HG03460 (cell line): Measurements from ENCODE around the gene FAM120A.

Experiments
- ATAC-seq: cut with Tn5 transposase; IDR thresholded peaks from one replicate; pipeline ENCODE4 v1.9.1; 2021; ENCODE audit not compliant: unreplicated experiment

The FAM120A gene

DNA sequence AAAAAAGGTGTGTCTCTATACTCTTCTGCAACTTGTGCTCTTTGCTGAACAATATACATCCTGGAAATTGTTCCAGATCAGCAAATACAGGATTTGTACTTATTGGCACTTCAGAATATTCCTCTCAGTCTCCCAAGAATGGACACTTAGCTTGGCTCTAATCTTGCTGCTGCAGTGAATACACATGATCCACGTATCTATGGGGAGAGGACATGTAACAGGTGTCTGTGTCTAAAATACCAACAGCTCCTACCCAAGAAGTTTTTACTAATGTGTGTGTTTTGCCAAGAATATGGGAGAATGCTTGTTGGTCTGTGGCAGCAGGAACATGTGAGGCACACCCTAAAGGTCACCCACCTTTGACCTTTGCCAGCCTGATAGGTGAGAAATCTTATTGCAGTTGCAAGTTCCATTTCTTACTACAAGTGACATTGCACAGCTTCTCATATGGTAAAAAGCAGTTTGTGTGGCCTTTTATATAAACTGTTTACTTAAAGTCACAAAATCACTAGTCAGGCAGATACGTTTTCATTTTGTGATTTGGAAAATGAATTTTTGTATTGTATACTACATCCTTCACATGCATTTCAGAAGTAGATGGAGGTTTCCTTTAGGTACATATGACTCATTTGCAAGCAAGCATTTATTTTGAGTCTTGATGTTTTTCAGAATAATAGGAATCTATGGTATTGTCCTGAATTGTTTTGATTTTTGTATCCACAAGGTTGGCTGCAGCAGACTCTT, 160.7 kb downstream of the FAM120A start:
- ATAC-seq = no peak

DNA sequence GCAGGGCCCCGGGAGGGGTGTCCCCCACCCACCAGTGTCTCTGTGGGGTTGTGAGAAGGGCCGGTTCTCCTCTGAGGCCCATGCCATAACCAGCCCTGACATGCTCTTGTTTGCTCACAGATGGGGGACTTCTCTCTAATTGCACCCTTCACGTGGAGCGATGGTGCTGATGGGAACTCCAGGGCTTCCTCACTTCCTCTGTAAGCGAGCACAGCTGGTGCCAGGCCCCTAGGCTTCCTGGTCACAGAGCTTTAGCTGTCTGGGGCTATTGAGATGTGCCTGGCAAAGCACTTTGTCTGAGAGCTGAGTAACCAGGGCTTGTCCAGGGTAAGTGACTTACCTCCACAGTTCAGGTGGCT, 161.3 kb downstream of the FAM120A start:
- ATAC-seq = no peak

DNA sequence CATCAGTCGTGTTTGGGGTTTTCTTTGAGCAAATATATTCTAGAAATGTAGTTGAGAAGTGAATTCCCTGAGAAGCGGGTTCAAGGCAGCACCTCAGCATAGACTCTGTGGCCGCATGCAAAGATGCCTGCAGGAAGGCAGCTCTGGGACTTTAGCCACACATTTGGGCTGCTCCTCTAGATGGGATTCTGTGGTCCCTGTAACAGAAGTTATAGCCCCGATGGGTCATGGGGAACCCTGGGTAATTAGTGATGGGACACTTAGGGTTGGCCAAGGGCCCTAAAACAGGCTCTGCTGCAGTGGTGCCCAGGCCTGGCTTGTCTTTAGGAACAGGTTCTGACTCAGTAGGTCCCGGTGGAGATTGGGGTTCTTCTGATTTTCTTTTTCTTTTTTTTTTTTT, 161.7 kb downstream of the FAM120A start:
- no peak for ATAC-seq

DNA sequence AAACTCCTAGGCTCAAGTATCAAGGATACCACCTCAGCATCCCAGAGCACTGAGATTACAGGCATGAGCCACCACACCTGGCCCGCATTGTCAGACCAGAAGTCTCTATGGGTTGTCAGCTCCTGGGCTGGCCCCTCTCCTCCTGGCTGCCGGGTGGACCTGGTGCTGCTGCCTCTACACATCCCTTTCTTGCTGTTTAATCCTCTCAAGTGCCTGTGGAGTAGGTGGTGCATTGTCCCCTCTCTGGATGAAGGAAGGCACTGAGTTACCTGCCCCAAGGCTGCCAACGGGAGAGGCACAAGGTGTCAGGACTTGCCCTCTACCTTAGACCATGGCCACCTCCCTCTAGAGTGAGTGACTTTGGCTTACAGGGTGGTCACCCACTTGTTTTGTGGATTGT, 162.3 kb downstream of the FAM120A start:
- no peak for ATAC-seq

DNA sequence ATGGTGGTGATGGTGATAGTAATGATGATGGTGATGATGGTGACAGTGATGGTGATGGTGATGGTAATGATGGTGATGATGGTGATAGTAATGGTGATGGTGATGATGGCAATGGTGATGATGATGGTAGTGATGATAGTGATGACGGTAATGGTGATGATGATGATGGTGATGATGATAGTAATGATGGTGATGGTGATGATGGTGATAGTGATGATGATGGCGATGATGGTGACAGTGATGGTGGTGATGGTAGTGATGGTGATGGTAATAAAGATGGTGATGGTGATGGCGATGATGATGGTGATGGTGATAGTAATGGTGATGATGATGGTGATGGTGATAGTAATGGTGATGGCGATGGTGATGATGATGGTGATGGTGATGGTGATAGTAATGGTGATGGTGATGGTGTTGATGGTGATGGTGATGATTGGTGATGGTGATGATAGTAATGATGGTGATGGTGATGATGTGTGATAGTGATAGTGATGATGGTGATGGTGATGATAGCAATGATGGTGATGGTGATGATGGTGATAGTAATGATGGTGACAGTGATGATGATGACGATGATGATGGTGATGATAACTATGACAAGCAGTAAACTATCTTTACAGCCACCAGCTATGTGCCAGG, 163.5 kb downstream of the FAM120A start:
- no peak for ATAC-seq
